A172 (cell line): ENCODE measurements around the gene PBLD. TPM values are rescaled to one million over a fixed set of nuclear protein-coding genes. Genes with fewer than 3 reads are reported as not detected.

Experiments used
- DNase-seq: peaks from one replicate; pipeline ENCODE4 v3.0.0-alpha.2; 2015; ENCODE audit warnings: low spot score
- total RNA-seq: library from RNA; depleted of rRNA; stranded (reverse); fragments of >200 nt; shearing (Covaris generic); gene quantifications from 2 replicates; pipeline ENCODE4 v1.2.3, GENCODE V29; 2014; rRNA removed

The PBLD gene
- total RNA-seq, 1 experiment from 2014 or later = 9.2 TPM

DNA sequence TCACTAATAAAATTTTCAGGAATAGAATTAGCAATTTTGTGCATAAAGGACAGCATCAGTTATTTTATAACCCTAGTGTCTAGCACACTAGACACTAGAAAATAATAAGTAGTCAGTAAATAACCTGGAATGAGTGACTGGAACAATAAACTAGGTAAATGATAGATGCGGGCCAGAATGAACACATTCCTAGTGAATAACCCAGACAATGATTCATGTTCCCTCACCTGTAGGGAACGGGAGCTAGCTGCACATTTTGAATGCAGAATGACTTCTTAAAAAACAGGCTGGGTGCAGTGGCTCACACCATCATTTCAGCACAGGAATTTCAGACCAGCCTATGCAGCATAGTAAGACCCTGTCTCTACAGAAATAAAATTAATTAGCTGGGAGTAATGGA, 97.6 kb downstream of the PBLD start:
- DNase-seq = no peak

DNA sequence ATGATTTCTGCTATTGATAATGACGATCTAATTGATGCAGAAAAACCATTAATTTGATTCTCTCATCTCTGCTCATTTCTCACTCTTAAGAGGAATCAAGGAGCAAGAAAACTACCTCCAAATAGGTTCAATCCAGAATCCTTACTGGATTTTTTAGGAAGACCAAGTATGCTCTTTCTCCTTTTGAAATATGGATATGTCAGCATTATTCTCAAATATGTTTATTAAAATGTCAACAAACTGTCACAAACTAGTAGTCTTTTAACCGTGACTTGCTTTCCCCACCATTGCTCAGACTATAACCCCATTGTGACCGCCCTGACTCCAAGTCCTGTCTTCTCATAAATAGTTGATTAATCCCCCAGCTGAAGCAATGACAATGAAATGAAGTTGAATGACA, 99.7 kb downstream of the PBLD start:
- DNase-seq = no peak

Other genes starting within 250 kb of the PBLD start
- 0.96 and 1.5 TPM in 2 replicates for gene MYPN, start 223.4 kb downstream of the PBLD start, total RNA-seq
- not detected in 2 replicates for gene ATOH7, start 100.8 kb downstream of the PBLD start, total RNA-seq
- 30.4 and 31.8 TPM in 2 replicates for gene HNRNPH3, start 864 bp downstream of the PBLD start, total RNA-seq
- 31.8 and 40.2 TPM in 2 replicates for gene RUFY2, start 74.3 kb upstream of the PBLD start, total RNA-seq
- gene DNA2, start 139.0 kb upstream of the PBLD start, total RNA-seq = 22.7 and 31.1 TPM in 2 replicates
- gene SLC25A16, start 194.6 kb upstream of the PBLD start, total RNA-seq = 14.2 and 27.3 TPM in 2 replicates
- gene TET1, start 227.4 kb upstream of the PBLD start, total RNA-seq = 3.5 and 3.8 TPM in 2 replicates